GM19468 (cell line): ENCODE data around the gene TDRD1.

Source experiments
- ATAC-seq: cut with Tn5 transposase; IDR thresholded peaks from one replicate; pipeline ENCODE4 v1.9.1; 2021; ENCODE audit warnings: mild to moderate bottlenecking, moderate library complexity, moderate number of reproducible peaks; ENCODE audit not compliant: unreplicated experiment; ENCODE audit errors: extremely low read depth

The TDRD1 gene

DNA sequence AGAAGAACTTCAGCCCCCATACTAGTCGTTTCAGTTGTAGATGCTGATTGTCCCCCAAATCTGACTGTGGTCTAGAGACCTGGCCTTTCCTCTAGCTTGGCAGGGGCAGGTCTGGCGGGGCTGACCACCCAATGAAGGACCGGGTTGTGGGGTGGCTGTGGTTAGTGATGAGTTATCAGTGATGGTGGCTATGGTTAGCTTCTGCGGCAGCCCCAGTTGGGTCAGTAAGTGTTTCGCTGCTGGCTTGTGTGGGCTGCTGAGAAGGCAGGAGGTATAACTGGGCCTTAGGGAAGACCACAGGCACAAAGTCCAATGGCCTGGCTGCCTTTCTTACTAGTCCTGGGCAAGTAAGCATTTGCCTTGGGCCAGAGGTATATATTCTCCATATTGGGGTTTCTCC lies 81.2 kb downstream of the TDRD1 start:
- no peak for ATAC-seq

- no peak for ATAC-seq
Measured at GRCh38 chr10:114261076-114261475, 81.9 kb downstream of the TDRD1 start.

- no peak for ATAC-seq
Measured at GRCh38 chr10:114262496-114262895, 83.3 kb downstream of the TDRD1 start.

DNA sequence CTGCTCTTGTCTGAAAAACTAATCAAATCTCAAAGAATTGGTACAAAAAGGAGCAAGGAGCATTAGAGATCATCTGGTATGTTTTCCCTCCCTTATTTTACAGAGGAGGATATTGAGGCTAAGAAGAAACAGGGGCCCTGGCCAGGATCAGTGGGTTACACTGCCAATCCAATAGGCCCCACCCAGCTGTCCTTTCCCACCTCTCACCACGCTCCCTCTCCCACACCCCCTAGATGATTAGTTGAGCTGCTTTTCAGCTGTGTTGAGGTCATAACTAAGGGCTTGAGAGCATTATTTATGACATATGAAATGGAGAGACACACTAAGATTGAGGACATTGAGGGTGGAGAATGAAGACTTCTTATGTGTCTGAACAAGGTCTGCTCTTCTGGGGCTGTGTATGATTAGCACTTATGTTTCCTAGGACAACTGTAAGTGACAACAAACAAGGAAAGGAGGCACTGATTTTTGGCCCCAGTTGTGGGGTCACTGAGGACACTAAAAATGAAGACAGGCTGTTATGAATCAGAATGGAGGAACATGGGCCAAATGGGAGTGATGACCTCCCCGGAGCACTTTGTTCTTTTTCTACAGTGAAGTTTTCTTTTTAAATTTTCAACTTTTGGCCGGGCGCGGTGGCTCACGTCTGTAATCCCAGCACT lies 86.4 kb downstream of the TDRD1 start:
- no peak for ATAC-seq

DNA sequence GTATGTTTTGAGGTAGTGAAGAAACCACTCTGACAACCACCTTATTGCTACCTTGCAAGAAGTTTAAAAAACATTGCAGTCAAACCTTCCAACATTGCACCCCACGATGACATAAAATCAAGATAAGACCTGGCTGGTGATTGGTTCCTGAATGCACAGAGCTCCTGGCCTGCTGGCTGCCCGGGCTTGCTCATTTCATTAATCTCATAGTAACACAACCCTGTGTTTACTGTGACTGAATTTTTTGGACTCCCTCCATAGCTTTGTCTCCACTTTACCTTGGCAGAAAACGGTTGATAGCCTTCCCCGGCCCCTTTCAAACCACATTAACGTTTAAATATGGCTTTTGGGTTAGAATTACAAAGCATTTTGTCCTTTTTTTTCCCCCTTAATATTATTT lies 87.4 kb downstream of the TDRD1 start:
- no peak for ATAC-seq

DNA sequence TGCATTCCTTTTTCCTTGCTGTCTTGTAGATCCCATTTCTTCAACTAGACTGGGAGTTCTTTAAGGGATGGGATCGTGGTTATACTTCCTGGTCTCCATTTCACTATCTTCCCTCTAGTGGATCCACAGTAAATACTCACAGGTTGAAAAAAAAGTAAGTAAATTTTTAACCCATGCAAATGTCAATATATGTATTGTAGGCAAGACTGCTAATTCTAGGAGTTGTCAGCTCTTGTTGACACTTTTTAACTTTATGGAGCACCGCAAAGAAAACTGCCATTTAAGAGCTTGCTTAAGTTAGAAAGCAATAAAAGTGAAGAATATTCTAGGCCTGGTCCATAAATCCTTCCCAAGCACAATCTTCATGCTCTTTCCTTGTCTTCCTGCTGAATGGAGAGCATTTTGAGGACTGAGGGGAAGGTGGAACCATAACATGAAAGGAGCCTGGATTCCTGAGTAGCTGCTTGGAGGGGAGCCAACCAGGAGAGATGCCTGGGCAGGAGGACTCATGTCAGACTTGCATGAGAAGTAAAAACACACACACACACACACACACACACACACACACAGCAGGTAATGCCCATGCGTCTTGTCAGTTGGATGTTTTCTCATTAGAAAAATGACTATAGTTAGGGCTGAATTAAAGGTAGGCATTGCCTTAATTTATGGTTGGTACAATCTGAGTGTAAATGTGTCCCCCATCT lies 92.1 kb downstream of the TDRD1 start:
- ATAC-seq, result no peak

- no peak for ATAC-seq
Measured at GRCh38 chr10:114271779-114272167, 92.6 kb downstream of the TDRD1 start.

DNA sequence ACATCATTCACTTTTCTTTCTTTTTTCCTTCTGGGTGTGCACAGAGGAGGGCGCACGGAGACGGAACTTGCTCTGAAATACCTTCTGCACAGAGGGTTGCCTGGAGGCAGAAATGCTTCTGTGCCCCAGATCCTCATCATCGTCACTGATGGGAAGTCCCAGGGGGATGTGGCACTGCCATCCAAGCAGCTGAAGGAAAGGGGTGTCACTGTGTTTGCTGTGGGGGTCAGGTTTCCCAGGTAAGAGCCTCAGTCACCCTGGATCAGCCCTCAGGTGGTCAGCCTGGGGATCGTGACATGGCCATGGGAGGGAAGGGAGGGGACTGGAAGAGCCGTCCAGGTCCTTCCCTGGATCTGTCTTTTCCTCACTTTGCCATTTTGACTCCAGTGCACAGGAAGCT lies 93.5 kb downstream of the TDRD1 start:
- ATAC-seq, result no peak

- no peak for ATAC-seq
Measured at GRCh38 chr10:114273910-114274309, 94.8 kb downstream of the TDRD1 start.

- ATAC-seq, result no peak
Measured at GRCh38 chr10:114274616-114275453, 95.7 kb downstream of the TDRD1 start.

DNA sequence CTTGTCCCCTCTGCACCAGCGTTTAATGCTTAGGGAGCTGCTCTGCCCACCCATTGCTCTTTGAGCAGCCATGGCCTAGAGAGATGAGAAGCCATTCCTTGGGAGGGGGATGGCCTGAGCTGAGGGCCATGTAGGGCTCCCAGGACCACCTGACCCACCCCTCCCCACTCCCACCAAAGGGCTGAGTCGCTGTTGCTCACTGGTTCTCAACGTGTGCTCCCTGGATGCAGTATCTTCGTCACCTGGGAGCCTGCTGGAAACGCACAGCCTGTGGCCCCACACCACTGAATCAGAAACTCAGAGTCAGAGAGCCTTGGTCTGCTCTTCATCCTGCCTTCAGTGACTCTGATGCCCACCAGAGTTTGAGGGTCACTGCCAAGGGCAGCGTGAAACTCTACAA lies 96.9 kb downstream of the TDRD1 start:
- ATAC-seq, result no peak

DNA sequence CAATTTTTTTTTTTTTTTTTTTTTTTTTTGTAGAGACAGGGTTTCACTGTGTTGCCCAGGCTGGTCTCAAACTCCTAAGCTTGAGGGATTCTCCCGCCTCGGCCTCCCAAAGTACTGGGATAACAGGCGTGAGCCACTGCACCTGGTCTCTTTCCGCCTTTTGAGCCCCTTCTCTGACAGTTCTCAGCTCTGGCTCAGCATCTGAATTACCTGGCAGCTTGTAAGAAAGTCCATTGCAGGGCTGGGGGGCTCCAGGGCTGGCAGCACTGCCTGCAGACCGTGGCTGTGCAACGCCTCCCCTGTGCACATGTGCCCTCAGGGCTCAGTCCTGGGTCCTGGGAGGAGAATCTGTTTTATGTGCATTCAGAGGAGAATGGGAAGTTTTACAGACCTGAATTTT lies 97.5 kb downstream of the TDRD1 start:
- ATAC-seq, result no peak

DNA sequence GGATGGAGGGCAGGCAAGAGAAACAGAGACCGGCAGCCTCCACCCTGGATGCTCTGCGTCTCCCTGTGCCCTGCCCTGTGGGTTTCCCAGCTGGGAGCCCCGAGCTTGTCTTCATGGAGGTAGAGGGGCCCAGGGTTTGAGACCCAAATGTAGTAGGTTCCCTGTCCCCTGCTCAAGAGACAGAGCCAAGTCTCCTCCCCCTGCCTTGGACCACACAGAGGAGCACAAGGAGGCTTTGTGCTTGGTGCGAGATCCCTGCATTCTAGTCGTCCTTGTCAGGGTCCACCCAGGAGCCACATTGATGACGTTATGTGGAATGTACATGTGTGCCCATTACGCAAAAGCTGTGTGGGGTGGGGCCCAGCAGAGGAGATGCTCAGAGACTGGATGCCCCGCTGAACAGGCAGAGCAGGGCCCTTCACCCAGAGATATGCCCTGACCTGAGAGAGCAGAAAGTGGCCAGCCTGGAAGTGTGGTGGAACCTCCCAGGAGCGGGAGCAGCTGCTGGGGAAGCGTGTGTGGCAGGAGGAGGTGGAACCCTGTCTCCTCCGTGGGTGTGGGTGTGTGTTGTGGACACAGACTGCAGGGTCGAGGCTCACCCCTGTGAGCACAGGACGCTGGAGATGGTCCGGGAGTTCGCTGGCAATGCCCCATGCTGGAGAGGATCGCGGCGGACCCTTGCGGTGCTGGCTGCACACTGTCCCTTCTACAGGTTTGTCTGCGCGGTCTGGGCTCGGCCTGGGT lies 99.2 kb downstream of the TDRD1 start:
- no peak for ATAC-seq

DNA sequence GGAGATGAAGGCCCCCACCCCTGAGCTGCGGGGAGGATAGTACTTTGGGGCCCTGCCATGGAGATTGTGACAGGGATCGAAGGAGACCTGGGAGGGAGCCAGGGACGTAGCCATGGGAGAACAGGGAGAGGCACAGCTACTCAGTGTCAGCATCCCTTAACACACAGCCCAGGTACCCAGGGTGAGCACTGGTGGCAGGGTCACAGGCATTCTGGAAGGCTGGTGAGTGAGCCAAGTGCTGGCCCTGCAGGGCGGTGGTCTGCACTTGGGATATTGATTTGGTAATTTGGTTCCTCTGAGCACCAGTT lies 99.7 kb downstream of the TDRD1 start:
- ATAC-seq, result no peak

GRCh38 chr10:114279289-114279688 lies 100.1 kb downstream of the TDRD1 start:
- no peak for ATAC-seq

DNA sequence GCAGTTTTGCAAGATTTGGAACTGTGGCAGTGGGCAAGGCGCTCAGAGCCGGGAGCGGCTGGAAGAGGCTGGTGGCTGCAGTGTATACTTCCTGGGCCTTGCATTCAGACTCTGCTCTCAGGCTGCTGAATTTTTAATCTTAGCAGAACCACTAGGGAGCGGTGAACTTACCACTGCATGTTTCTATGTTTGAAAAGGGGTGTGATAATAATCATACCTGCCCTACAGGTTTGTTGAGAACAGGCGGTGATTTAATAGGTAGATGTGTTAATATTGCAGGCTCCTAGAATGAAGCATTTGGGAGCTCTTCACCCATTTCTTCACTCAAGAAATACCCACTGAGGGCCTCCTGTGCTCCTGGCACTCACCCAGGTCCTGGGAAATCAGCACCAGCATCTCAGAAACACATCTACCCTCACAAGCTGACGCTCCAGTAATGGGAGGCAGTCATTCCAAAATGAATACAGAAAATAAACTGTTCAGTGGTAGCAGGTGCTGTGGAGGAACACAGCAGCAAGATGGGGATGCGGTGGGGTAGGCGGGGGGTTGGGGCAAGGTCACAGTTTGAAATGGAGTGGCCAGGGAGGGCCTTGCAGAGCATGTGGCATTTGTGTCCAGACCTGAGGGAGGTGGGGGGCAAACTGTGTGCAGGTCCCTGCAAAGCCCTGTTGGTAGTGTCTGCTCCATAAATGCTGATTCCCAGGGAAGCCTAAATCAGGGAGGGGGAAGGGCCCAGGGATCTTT lies 100.9 kb downstream of the TDRD1 start:
- ATAC-seq, result no peak

- ATAC-seq, result no peak
Measured at GRCh38 chr10:114281006-114281405, 101.9 kb downstream of the TDRD1 start.

- no peak for ATAC-seq
Measured at GRCh38 chr10:114281461-114281860, 102.3 kb downstream of the TDRD1 start.
